Ectodermal cell (in vitro differentiated cells): Measurements from ENCODE around the gene GCC2.
"Not testable (repeated sequence)": the region's sequence is repeated elsewhere in the genome, so short reads cannot be mapped to it uniquely, and the experiment has no call there.

ENCODE experiments used
- H3K27ac ChIP-seq: 2 replicates; pipeline ENCODE4 v1.7.0; 2013; ENCODE audit warnings: mild to moderate bottlenecking, low read depth, low read length; ENCODE audit not compliant: insufficient read depth, poor library complexity, severe bottlenecking
- H3K27me3 ChIP-seq: 2 replicates; pipeline ENCODE4 v1.7.0; 2013; ENCODE audit warnings: mild to moderate bottlenecking, low read length; ENCODE audit not compliant: insufficient read depth, control insufficient read depth, poor library complexity, severe bottlenecking
- H3K36me3 ChIP-seq: one replicate; pipeline ENCODE4 v1.7.0; 2013; ENCODE audit warnings: low read length; ENCODE audit not compliant: control insufficient read depth, insufficient read depth
- H3K4me1 ChIP-seq: one replicate; pipeline ENCODE4 v1.7.0; 2013; ENCODE audit warnings: low read length; ENCODE audit not compliant: control insufficient read depth, insufficient read depth
- H3K4me3 ChIP-seq: 2 replicates; pipeline ENCODE4 v1.7.0; 2013; ENCODE audit warnings: low read depth, low read length, control low read depth; ENCODE audit not compliant: insufficient read depth
- H3K9me3 ChIP-seq: 2 replicates; pipeline ENCODE4 v1.7.0; 2013; ENCODE audit warnings: mild to moderate bottlenecking, low read length, moderate library complexity; ENCODE audit not compliant: control insufficient read depth
- WGBS, 2 experiments: methylation state at CpG; one replicate each; pipeline ENCODE4 v1.1.7; 2013; ENCODE audit warnings: missing lambda C conversion rate in 2 of 2; 5-methylcytosine and 5-hydroxymethylcytosine counted together

GCC2 gene

DNA sequence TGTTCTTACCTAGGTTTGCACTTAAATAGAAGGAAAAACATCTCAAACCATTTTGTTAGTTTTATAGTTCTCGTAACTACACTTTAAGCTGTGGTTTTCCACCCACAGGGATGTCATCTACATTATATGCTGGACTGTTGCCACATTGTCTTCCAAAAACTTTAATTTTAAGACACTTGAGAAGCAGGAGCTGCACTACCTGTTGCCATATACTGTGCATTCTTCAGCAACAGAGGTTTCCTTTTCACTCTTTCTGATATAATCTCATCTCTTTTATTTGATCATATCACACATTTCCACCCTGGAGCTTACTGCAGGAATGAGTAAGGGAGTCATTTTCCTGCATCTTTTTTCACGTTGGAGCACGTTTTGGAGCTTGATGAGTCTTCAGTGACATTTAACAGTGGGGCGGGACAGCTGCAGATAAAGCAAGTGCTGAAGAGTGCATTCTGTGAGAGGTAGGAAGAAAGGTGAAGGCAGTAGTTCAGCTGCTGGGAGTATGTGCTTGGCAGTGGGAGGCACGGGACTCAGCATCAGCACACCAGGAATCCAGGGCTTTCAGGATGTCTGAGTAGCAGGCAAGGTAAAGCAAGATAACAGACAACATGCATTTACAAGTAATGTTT is 89.1 kb downstream of the GCC2 start:
- H3K4me3 ChIP-seq, result no peak overlapping the region
- 60 to 64% methylated on average over 5 of the region's 5 CpGs for WGBS, 2 experiments
- no peaks in the 10 kb centered on the region for H3K9me3 ChIP-seq
- no peaks in the 10 kb centered on the region for H3K36me3 ChIP-seq
- H3K27me3 ChIP-seq, result peaks cover 18% of the 10 kb centered on the region
- no peak overlapping the region for H3K27ac ChIP-seq
- H3K4me1 ChIP-seq, result peaks cover 15% of the 10 kb centered on the region

DNA sequence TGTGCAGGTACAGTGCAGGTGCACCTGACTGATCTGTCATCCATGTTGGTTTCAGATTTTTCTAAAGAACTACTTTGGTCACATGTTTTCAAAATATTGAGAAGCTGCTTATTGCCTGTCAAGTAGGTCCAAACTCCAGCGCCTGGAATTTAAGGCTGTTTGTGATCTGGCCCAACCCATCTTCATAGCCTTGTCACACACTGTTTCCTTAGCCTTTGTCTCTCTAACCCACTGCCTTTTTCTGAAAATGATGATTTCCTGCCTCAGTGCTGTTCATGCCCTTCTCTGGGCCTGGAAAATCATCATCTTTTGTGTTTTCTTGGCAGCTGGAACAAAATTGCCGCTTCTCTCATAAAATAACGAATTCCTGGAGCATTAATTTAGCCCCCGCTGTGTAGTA is 92.4 kb downstream of the GCC2 start:
- H3K36me3 ChIP-seq, result no peaks in the 10 kb centered on the region
- H3K4me3 ChIP-seq, result no peak overlapping the region
- no peaks in the 10 kb centered on the region for H3K9me3 ChIP-seq
- 95 to 98% methylated on average over 4 of the region's 4 CpGs for WGBS, 2 experiments
- H3K27me3 ChIP-seq, result peaks cover 2% of the 10 kb centered on the region
- H3K27ac ChIP-seq, result no peak overlapping the region
- H3K4me1 ChIP-seq, result peaks cover 7% of the 10 kb centered on the region

DNA sequence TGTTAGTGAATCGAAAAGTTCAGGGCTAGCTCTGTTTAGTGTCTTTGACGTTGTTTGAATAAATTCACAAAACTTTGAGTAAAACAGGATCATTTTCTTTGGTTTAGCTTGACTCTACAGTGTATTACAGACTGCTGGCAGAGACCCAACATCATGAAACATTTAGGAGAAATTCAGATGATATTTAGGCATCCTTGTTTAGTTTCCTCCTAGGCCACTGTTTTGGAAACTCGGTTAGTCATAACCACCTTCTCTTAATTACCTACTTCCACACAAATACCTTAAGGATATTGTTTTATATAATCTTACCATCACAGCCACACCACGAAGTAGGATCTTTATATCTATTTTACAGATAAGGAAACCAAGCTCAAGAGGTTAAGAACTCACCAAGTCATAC is 93.1 kb downstream of the GCC2 start:
- no peak overlapping the region for H3K27ac ChIP-seq
- H3K9me3 ChIP-seq, result no peaks in the 10 kb centered on the region
- whole genome bisulfite sequencing, 2 experiments, result 93 to 96% methylated on average over 4 of the region's 4 CpGs
- no peaks in the 10 kb centered on the region for H3K36me3 ChIP-seq
- no peaks in the 10 kb centered on the region for H3K27me3 ChIP-seq
- H3K4me3 ChIP-seq, result no peak overlapping the region
- H3K4me1 ChIP-seq, result peaks cover 7% of the 10 kb centered on the region

DNA sequence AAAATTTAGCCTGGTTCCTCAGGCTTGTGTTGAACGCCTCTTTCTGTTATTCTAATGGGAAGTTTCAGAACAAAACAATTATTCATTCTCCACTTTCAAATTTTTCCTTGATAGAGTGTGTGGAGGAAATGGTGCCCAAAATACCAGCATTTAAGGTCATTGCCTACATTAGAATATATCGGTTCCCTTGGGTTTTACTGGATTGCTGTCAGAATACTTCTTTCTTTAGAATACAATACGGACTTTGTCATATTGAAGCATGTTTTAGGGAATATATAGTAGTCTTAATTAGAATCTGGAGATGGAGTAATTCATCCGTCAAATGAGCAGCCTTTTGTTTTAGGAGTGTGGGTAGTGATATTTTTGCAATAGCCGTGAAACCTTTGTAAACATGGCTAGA is 98.6 kb downstream of the GCC2 start:
- H3K27ac ChIP-seq, result no peak overlapping the region
- H3K9me3 ChIP-seq, result no peaks in the 10 kb centered on the region
- WGBS, 2 experiments, result 85% methylated on average over 4 to 5 of the region's 5 CpGs
- no peaks in the 10 kb centered on the region for H3K36me3 ChIP-seq
- no peak overlapping the region for H3K4me3 ChIP-seq
- no peaks in the 10 kb centered on the region for H3K27me3 ChIP-seq
- H3K4me1 ChIP-seq, result no peaks in the 10 kb centered on the region

DNA sequence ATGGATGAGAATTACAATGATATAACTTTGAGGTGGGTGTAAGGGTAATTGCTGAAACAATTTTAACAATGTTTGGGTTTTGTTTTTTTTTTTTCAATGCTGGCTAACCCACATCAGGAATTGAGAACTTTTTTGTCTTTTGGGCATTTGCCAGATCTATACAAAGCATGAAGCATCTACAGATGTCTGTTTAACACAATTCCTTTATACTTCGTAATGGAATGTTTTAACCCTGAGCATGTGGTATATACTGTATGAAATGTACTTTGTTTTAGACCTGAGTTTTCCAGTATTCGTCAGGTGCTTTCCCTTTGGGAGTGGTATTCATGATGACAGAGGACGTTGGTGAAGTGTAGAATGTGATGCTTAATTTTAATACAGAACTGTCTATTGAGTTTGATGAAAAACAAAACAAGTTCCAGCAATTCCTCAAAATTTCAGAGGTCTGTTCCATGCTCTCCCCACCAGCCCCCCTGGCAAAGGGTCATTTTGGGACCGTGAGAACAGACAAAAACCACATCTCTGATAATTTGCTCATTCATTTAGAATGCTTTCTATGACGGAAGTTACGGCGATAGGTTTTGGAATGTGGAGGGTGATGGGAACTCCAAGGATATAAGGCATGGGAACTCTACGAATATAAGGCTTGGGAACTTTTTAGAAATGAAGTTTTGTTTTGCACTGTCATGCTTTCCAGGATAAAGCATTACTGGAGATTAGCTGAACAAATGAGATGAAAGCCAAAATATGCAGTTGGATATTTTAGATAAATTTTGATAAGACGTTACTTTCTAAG is 99.4 kb downstream of the GCC2 start:
- Histone ChIP-seq H3K9me3 (no peaks in the 10 kb centered on the region), H3K27ac (no peak overlapping the region), H3K4me3 (no peak overlapping the region)

DNA sequence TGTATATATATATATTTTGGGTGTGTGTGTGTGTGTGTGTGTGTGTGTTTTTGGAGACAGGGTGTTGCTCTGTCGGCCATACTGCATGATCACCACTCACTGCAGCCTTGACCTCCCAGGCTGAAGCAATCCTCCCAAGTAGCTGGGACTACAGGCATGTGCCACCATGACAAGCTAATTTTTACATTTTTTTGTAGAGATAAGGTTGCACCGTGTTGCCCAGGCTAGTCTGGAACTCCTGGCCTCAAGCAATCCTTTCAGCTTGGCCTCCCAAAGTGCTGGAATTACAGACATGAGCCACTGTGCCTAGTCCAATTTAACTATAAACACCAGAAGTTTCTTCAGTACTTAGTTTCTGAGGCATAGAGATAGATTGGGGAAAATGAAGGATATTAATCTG is 103.6 kb downstream of the GCC2 start:
- whole genome bisulfite sequencing, 2 experiments, result 83 to 87% methylated on average over 1 to 2 of the region's 2 CpGs
- no peaks in the 10 kb centered on the region for H3K27me3 ChIP-seq
- H3K9me3 ChIP-seq, result no peaks in the 10 kb centered on the region
- H3K36me3 ChIP-seq, result no peaks in the 10 kb centered on the region
- no peaks in the 10 kb centered on the region for H3K4me1 ChIP-seq
- H3K4me3 ChIP-seq, result no peak overlapping the region
- no peak overlapping the region for H3K27ac ChIP-seq

More for the DNA sequence above, 99.4 kb downstream of the GCC2 start:
- no peaks in the 10 kb centered on the region for H3K4me1 ChIP-seq
- H3K36me3 ChIP-seq, result no peaks in the 10 kb centered on the region
- no peaks in the 10 kb centered on the region for H3K27me3 ChIP-seq
- WGBS, 2 experiments, result 91% methylated on average over 7 to 9 of the region's 9 CpGs

DNA sequence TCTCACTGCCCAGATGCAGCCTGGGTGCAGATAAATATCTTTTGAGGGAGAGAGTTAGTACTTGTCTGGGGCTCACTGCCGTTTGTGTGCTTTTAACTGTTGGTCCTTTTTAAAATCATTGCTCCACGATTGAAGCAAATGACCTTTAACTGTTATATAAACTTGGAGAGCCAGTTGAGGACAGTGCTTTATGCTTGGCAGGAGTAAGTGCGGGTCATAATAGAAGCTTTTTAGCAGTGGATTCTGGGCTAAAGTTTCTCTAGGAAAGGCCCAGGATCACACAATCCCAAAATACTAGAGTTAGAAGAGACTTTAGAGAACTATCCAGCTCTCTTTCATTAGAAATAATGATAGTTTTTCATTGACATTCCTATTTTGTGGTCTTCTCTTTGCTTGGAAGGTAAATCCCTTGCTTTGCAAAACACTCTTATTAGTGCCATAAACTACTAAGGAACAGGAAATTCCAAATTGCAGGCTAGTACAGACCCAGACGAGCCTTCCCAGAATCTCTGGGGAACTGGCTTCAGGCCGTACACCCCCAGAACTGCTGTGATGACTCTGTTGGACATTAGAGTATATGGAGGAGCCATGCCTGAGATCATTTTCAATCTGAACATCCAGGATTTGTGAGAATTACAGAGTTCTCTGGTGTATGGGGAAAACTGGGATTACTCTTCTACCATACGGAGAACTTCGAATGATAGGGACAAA is 104.4 kb downstream of the GCC2 start:
- Histone ChIP-seq H3K4me3 (no peak overlapping the region), H3K4me1 (no peaks in the 10 kb centered on the region), H3K9me3 (no peaks in the 10 kb centered on the region), H3K36me3 (no peaks in the 10 kb centered on the region), H3K27me3 (no peaks in the 10 kb centered on the region), H3K27ac (no peak overlapping the region)
- 95 to 99% methylated on average over 7 of the region's 7 CpGs for WGBS, 2 experiments

DNA sequence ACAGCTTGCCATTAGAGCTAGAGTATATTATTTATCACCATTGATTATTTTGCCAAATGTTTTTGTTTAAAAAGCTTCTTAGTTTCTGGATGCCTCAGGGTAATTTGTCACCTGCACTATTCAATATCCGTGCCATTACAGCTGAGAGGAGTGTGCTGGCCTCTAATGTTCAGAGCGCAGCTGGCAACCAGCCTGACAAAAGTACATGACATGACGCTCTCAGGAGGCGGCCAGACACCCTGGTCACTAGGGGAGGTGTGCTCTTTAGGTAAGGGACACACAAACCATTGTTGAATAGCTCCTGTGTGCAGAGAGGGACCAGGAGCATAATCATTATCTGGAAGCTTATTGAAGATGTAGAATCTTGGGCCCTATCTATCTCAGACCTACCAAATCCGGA is 105.5 kb downstream of the GCC2 start:
- Histone ChIP-seq H3K4me3 (no peak overlapping the region), H3K4me1 (no peaks in the 10 kb centered on the region), H3K9me3 (no peaks in the 10 kb centered on the region), H3K36me3 (no peaks in the 10 kb centered on the region), H3K27me3 (no peaks in the 10 kb centered on the region), H3K27ac (no peak overlapping the region)
- 93 to 94% methylated on average over 5 of the region's 5 CpGs for WGBS, 2 experiments

DNA sequence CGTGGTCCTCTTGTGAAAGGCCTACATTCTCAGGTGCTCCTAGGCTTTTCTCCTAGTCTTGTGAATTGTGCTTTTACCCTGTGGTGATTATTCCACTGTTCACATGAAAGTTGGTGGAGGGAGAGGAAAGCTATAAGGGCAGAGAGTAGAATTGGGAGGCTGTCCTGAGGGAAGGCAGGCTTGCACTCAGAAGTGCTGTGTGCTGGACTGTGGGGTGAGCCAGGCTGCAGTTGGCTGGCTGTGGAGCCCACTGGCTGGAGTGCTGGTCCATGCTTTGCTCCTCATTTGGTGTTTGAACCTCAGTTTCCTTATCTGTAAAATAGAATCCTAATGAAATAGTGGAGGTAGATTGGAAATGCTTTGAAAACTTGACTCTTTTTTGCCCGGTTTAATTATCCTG is 106.6 kb downstream of the GCC2 start:
- 96 to 98% methylated on average over 1 of the region's 2 CpGs for WGBS, 2 experiments
- H3K27ac ChIP-seq, result no peak overlapping the region
- no peaks in the 10 kb centered on the region for H3K36me3 ChIP-seq
- H3K27me3 ChIP-seq, result no peaks in the 10 kb centered on the region
- no peak overlapping the region for H3K4me3 ChIP-seq
- no peaks in the 10 kb centered on the region for H3K9me3 ChIP-seq
- peaks cover 10% of the 10 kb centered on the region for H3K4me1 ChIP-seq

DNA sequence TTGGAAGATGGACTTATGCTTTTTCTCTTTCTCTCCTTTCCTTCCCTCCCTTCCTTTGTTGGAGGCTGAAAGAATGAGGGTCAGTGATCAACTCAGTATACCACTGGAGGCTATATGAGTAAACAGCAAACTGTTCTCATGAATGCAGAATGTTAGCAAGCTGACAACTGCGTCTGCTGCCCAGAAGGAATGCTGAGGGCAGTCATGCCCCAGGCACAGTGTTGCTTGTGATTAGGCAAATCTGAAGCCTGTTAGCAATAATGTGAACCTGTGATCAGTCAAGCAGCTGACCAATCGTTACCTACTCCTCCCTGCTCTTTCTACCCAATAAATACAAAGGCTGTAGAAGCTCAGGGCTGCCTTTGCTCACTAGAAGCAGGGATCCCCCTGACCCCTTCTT is 107.6 kb downstream of the GCC2 start:
- H3K4me1 ChIP-seq, result peaks cover 18% of the 10 kb centered on the region
- 83 to 89% methylated on average over 2 of the region's 2 CpGs for WGBS, 2 experiments
- not testable (repeated sequence) for H3K4me3 ChIP-seq, H3K9me3 ChIP-seq, H3K36me3 ChIP-seq, H3K27me3 ChIP-seq, H3K27ac ChIP-seq
